ENCODE results near the gene ARHGEF10L.
"Not testable (repeated sequence)": the region's sequence is repeated elsewhere in the genome, so short reads cannot be mapped to it uniquely, and the experiment has no call there.

Gene ARHGEF10L

GRCh38 chr1:17539477-17540254 lies at the start of gene ARHGEF10L:
TSS of gene ARHGEF10L (plus strand) at chr1:17539698. CDS start at chr1:17580596, 40,898 bp downstream.
- no peak for TF ChIP-seq CTCF (IDR thresholded peaks at IDR 0.05; ENCODE audit: insufficient read depth, low read depth, low read length, missing control alignments)
- DNase-seq (ENCODE audit: low read depth), result no peak
- peak within 1 kb of the TSS; percentile 25 for H3K4me3 ChIP-seq (ENCODE audit: low read depth, low read length)

GRCh38 chr1:17489768-17490417 lies 49.6 kb upstream of the ARHGEF10L start:
- DNase-seq (ENCODE audit: low read depth); H3K4me3 ChIP-seq (ENCODE audit: low read depth, low read length): not testable (repeated sequence)

- not testable (repeated sequence) for H3K4me3 ChIP-seq (ENCODE audit: low read depth, low read length); DNase-seq (ENCODE audit: low read depth)
Observed at GRCh38 chr1:17490667-17491066, 48.8 kb upstream of the ARHGEF10L start.

- DNase-seq (ENCODE audit: low read depth), result peak; percentile 75
- no peak overlapping the region for H3K4me3 ChIP-seq (ENCODE audit: low read depth, low read length)
- peak; percentile 95 for TF ChIP-seq CTCF (IDR thresholded peaks at IDR 0.05; ENCODE audit: insufficient read depth, low read depth, low read length, missing control alignments)
Observed at GRCh38 chr1:17494114-17494729, 45.3 kb upstream of the ARHGEF10L start.

GRCh38 chr1:17496419-17496818 lies 43.1 kb upstream of the ARHGEF10L start:
- DNase-seq (ENCODE audit: low read depth), result no peak
- no peak overlapping the region for H3K4me3 ChIP-seq (ENCODE audit: low read depth, low read length)
- TF ChIP-seq CTCF (IDR thresholded peaks at IDR 0.05; ENCODE audit: insufficient read depth, low read depth, low read length, missing control alignments), result no peak

GRCh38 chr1:17498214-17498613 lies 41.3 kb upstream of the ARHGEF10L start:
- no peak for DNase-seq (ENCODE audit: low read depth)
- no peak for TF ChIP-seq CTCF (IDR thresholded peaks at IDR 0.05; ENCODE audit: insufficient read depth, low read depth, low read length, missing control alignments)
- H3K4me3 ChIP-seq (ENCODE audit: low read depth, low read length), result no peak overlapping the region

- TF ChIP-seq CTCF (IDR thresholded peaks at IDR 0.05; ENCODE audit: insufficient read depth, low read depth, low read length, missing control alignments), result peak; percentile 93
- H3K4me3 ChIP-seq (ENCODE audit: low read depth, low read length), result no peak overlapping the region
- peak; percentile 78 for DNase-seq (ENCODE audit: low read depth)
Observed at GRCh38 chr1:17502326-17502778, 37.1 kb upstream of the ARHGEF10L start.
